ENCODE data around the gene PKDCC. TPM values are rescaled to one million over a fixed set of nuclear protein-coding genes. Genes with fewer than 3 reads are reported as not detected.
A peak's percentile ranks its signal among the peaks of the same experiment; 100 is the strongest.

The PKDCC gene
- total and polyA plus RNA-seq, 3 donors from 2014 or later: 86.0 to 122 (median 121) TPM

DNA sequence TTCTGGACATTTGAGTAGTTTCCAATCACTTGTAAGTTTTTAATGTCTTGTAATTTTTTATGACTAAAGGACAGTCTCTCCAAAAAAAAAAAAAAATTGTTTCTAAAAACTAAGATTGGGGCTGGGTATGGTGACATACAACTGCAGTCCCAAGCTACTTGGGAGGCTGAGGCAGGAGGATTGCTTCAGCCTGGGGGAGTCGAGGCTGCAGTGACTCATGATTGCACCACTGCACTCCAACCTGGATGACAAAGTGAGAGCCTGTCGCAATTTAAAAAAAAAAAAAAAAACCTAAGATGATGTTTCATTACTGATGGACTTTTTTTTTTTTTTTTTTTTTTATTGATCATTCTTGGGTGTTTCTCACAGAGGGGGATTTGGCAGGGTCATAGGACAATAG is 34.4 kb upstream of the PKDCC start:
- WGBS, 2 donors: 67 to 76% methylated on average over 2 of the region's 2 CpGs
- H3K4me3 ChIP-seq: no peak overlapping the region
- no peak overlapping the region for H3K27ac ChIP-seq
- no peak for TF ChIP-seq POLR2A (IDR thresholded peaks at IDR 0.05)
- TF ChIP-seq, protein P1, sequence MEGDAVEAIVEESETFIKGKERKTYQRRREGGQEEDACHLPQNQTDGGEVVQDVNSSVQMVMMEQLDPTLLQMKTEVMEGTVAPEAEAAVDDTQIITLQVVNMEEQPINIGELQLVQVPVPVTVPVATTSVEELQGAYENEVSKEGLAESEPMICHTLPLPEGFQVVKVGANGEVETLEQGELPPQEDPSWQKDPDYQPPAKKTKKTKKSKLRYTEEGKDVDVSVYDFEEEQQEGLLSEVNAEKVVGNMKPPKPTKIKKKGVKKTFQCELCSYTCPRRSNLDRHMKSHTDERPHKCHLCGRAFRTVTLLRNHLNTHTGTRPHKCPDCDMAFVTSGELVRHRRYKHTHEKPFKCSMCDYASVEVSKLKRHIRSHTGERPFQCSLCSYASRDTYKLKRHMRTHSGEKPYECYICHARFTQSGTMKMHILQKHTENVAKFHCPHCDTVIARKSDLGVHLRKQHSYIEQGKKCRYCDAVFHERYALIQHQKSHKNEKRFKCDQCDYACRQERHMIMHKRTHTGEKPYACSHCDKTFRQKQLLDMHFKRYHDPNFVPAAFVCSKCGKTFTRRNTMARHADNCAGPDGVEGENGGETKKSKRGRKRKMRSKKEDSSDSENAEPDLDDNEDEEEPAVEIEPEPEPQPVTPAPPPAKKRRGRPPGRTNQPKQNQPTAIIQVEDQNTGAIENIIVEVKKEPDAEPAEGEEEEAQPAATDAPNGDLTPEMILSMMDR (IDR thresholded peaks at IDR 0.05): no peak
- H3K9me3 ChIP-seq: no peaks in the 10 kb centered on the region
- no peaks in the 10 kb centered on the region for H3K27me3 ChIP-seq
- no peaks in the 10 kb centered on the region for H3K36me3 ChIP-seq (ENCODE audit: low read depth, missing control alignments)
- H3K4me1 ChIP-seq: peaks cover 3% of the 10 kb centered on the region
- intact Hi-C loops (cut with DNase I; ENCODE audit: low total_unique reads): no loop called here
- no peak for DNase-seq

DNA sequence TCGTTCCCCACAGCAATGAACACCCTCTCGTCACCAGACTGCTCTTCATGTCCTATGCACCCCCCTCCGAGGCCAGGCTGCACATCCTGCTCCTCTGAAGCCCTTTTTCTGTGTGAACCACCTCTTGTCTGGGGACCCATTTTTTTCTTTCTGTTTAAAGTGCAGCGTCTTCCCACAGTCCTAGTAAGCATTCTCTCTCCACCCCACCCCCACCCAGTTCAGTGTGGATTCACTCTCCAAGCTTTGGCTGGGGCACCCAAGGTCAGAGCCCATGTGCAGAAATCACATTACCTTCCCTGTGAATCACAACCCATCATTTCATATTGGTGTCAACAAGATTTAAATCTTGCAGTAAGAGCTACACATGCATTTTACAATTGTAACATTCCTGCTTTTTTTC is 26.4 kb upstream of the PKDCC start:
- no peak overlapping the region for H3K4me3 ChIP-seq

DNA sequence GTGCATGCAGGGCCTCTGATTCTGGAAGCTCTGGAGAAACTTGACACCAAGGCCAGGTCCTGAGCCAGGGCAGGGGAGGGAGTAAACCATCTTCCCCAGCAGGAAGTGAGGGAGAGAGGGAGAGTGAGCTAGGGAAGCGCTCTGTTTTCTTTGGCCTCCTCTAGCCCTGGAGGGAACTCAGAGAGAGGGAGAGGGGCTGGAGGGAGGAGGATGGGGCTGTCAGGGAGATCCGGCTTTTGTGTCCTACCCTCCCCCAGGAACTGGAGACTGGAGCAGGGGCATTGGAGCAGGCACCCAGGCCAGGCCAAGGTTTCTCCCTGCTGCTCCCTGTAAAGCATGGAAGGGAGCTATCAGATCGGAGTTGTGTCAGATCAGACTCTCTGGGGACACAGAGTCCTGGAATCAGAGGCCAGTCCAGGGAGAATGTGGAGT is 22.7 kb upstream of the PKDCC start:
- H3K36me3 ChIP-seq (ENCODE audit: low read depth, missing control alignments): no peaks in the 10 kb centered on the region
- H3K27me3 ChIP-seq: no peaks in the 10 kb centered on the region
- peaks cover 55% of the 10 kb centered on the region for H3K4me1 ChIP-seq
- intact Hi-C loops (cut with DNase I; ENCODE audit: low total_unique reads): no loop called here
- WGBS, 2 donors: 31 to 61% methylated on average over 3 of the region's 3 CpGs
- H3K4me3 ChIP-seq: no peak overlapping the region
- DNase-seq: peak; percentile 80
- TF ChIP-seq POLR2A (IDR thresholded peaks at IDR 0.05): no peak
- TF ChIP-seq, protein P1 (IDR thresholded peaks at IDR 0.05): no peak
- H3K27ac ChIP-seq: peak overlapping the region; percentile 19 to 82
- H3K9me3 ChIP-seq: no peaks in the 10 kb centered on the region

More for the DNA sequence above, 26.4 kb upstream of the PKDCC start:
- intact Hi-C loops (cut with DNase I; ENCODE audit: low total_unique reads): no loop called here
- no peaks in the 10 kb centered on the region for H3K36me3 ChIP-seq (ENCODE audit: low read depth, missing control alignments)
- no peak for TF ChIP-seq POLR2A (IDR thresholded peaks at IDR 0.05)
- TF ChIP-seq, protein P1 (IDR thresholded peaks at IDR 0.05): no peak
- H3K9me3 ChIP-seq: no peaks in the 10 kb centered on the region
- WGBS, 2 donors: 46 to 59% methylated on average over 4 of the region's 4 CpGs
- peaks cover 40% of the 10 kb centered on the region for H3K4me1 ChIP-seq
- peak overlapping the region; percentile 25 to 70 for H3K27ac ChIP-seq
- peak; percentile 65 for DNase-seq
- no peaks in the 10 kb centered on the region for H3K27me3 ChIP-seq

DNA sequence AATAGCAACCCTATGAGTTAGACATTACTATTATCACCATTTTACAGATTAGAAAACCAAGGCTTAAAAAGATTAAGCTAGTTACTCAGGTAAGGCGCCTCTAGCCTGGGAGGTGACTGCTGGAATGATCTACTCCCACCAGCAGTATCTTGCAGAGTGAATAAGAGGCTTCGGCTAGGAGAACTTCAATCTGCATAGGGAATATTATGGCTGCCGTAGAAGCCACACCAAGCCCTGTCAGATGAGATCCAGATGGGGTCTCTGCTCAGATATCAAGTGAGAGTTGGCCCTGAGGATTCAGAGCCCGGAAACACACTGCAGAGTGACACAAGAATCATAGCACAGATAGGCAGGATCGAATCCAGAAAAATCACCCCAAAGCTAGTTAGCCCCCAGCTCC is 21.5 kb upstream of the PKDCC start:
- H3K4me1 ChIP-seq: peaks cover 50% of the 10 kb centered on the region
- peak overlapping the region in 1 of 2 donors; percentile 82 for H3K27ac ChIP-seq
- no peaks in the 10 kb centered on the region for H3K27me3 ChIP-seq
- DNase-seq: no peak
- TF ChIP-seq, protein P1 (IDR thresholded peaks at IDR 0.05): no peak
- TF ChIP-seq POLR2A (IDR thresholded peaks at IDR 0.05): no peak
- no peaks in the 10 kb centered on the region for H3K36me3 ChIP-seq (ENCODE audit: low read depth, missing control alignments)
- H3K4me3 ChIP-seq: no peak overlapping the region
- 58 to 71% methylated on average over 5 of the region's 5 CpGs for WGBS, 2 donors
- intact Hi-C loops (cut with DNase I; ENCODE audit: low total_unique reads): no loop called here
- H3K9me3 ChIP-seq: no peaks in the 10 kb centered on the region

DNA sequence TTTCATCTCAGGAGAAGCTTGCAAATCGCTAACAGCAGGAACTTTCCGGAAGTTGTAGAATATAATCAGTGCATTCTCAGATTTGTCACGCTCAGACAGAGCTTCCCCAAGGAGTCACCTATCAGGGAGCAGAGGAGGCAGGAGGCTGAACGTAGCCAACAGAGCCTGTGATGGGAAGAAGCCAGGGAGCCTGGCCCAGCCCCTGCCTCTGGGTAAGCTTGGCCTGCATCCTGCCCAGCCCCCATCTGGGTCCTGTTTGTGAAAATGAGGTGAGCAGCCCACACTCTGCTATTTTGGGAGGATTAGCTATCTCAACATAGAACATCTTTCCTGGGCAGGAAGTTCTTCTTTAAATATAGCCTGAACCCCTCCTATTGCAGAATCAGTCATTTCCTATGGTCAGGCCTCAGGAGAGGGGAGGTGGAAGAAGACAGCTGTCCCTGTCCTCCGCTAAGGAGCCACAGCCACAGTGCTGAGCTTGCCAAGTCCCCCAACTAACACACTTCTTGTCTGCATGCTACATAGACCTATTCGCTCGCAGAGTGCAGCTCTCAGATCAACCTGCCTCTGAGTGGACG is 19.2 kb upstream of the PKDCC start:
- no peak for DNase-seq
- WGBS, 2 donors: 62 to 72% methylated on average over 8 of the region's 8 CpGs
- H3K4me3 ChIP-seq: no peak overlapping the region
- H3K36me3 ChIP-seq (ENCODE audit: low read depth, missing control alignments): no peaks in the 10 kb centered on the region
- no peaks in the 10 kb centered on the region for H3K9me3 ChIP-seq
- H3K4me1 ChIP-seq: peaks cover 43% of the 10 kb centered on the region
- no peaks in the 10 kb centered on the region for H3K27me3 ChIP-seq
- intact Hi-C loops (cut with DNase I; ENCODE audit: low total_unique reads): no loop called here
- TF ChIP-seq, protein P1 (IDR thresholded peaks at IDR 0.05): no peak
- H3K27ac ChIP-seq: peak overlapping the region in 1 of 2 donors; percentile 41

All from testis (tissue), 3 donors.